ENCODE measurements around the gene PRAMEF9.
"Not testable (repeated sequence)": the region's sequence is repeated elsewhere in the genome, so short reads cannot be mapped to it uniquely, and the experiment has no call there.

PRAMEF9 gene

DNA sequence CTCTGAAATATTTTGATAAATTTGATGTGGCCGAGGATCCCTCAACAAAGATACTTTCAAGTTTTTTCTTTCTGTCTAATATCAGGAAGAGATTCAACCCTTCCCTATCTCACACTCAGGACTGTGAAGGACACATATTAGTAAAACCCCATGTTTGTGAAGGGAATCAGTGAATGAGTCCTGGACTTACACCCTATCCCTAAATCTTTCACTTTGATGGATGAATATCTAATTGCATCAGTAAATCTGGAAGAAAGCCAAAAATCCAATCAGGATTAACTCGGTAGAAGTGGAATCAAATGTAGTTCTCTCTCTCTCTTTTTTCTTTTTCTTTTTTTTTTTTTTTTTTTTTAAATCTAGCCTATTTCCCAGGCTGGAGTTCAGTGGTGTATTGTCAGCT, at the start of gene PRAMEF9:
Gene PRAMEF9 (plus strand): TSS at position 301 of the 400 bp plus-strand sequence. CDS start 3,433 bp downstream, outside the sequence.
- DNase-seq (ENCODE audit: low read depth): not testable (repeated sequence)

DNA sequence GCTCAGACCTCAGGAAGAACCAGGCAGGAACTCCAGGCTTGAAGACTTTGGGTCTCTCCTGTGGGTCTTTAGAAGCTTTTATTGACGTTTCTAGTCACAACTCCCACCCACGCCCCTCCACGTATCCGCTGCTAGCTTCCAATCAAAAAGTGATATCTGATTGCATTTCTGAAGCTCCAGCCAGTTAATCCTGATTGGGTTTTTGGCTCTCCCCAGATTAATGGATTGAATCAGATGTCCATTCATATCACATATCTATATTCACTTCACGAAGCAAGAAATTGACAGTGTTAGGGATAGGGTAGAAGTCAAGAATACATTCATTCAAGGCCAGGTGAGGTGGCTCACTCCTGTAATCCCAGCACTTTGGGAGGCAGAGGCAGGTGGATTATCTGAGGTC, 15.7 kb upstream of the PRAMEF9 start, which contains the start of gene PRAMEF26:
Gene PRAMEF26 (minus strand): TSS at position 101 of the 400 bp plus-strand sequence. CDS start 2,914 bp downstream, outside the sequence.
- DNase-seq (ENCODE audit: low read depth): not testable (repeated sequence)

DNA sequence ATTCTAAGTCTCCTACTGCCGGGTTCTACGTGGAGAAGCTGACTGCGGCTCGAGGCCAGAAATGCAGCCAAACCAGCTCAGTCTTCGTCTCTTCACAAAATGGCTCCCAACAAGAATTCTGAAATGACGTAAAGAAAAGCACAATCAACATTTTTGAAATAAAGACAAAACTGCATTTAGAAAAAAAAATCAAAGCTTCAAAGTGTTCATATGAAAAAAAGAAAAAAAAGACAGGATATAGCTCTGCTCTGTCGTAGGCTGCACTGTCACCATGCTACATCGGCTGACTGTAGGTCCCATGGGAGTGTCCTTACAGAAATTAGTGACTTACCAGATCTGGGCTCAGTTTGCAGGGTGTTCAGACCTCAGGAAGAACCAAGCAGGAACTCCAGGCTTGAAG, 6.1 kb upstream of the PRAMEF9 start, which contains the start of gene HNRNPCL4:
Gene HNRNPCL4 (minus strand): TSS at position 101 of the 400 bp plus-strand sequence. CDS start 164 bp downstream, outside the sequence.
- not testable (repeated sequence) for DNase-seq (ENCODE audit: low read depth)

DNA sequence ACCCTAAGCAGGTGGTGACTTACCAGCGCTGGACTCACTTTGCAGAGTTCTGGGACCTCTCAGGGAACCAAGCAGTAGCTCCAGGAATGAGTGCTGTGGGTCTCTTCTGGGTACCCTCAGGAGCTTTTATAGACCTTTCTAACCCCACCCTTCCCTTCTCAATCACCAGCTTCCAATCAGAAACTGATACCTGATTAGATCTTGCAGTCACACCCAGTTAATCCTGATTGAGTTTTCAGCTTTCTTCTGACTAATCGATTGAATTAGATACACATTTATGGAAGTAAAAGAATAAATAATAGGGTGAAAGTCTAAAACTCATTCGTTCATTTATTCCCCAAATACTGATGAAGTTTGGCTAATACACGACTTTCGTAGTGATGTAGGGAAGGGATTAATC, 29.7 kb downstream of the PRAMEF9 start, which contains the start of gene PRAMEF13:
Gene PRAMEF13 (minus strand): TSS at position 101 of the 400 bp plus-strand sequence. CDS start 1,820 bp downstream, outside the sequence.
- not testable (repeated sequence) for DNase-seq (ENCODE audit: low read depth)

DNA sequence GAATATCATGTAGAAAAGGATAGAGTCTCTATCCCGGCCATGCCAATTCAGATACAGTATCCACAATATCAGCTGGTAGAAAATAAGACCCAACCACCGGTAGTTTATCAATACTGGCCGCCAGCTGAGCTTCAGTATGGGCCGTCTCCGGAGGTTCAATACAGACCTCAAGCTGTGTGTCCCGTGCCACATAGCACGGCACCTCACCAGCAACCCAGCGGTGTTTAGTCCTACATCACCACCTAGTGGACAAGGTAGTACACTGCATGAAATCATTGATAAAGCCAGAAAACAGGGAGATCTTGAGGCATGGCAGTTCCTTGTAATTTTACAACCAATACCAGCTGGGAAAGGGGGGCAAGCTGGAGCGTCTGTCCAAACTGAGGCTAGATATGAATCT, 37.1 kb downstream of the PRAMEF9 start:
- DNase-seq (ENCODE audit: low read depth): not testable (repeated sequence)

DNA sequence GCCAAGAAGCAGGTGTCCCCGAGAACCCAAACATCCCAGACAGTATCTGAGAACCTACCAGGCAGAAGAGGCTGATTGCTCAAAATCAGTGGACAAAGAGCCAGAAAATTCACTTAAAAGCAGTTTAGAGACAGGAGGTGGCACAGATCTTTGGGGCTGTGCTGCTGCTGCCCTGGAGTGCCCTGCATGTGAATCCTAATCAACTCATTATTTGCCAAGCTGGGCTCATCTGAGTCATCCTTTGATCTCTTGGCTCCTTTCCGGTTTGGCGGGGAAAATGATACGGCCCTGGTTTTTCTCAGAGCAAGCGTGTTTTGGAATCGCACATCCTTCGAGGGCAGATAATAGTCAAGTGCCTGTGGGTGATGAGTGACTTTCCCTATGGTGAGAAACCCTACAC, 45.0 kb downstream of the PRAMEF9 start:
- not testable (repeated sequence) for DNase-seq (ENCODE audit: low read depth)

DNA sequence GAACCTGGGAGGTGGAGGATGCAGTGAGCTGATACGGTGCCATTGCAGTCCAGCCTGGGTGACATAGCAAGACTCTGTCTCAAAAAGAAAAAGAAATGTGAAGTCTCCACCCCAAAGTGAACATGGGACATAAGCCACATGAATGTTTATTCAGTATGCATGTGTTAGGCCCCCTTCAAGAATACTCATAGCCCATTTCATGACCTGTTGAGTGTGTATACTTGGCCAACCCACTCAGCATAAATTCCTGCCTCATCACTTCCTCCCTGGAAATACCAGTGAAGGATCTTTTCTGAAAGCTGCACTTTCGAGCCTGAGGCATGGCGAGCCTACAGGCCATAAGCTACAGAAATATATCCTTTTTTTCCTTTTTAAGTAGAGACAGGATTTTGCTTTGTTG, 47.6 kb downstream of the PRAMEF9 start:
- not testable (repeated sequence) for DNase-seq (ENCODE audit: low read depth)

DNA sequence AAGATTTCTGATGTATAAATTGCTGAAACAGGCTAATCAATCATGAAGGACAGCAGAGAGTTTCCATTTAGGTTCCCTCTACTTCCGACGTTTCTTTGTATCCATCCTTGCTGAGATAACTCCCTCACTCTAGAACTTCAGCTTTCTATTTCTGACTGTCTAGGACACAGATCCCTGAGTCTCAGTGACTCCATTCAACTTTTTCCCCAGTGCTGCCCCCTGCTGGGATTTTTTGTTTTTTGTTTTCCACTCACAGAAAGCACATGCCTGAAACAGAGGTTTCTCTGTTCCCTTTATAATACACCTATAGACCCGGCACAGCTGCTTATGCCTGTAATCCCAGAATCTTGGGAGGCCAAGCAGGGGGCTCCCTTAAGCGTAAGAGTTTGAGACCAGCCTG, 51.1 kb downstream of the PRAMEF9 start:
- not testable (repeated sequence) for DNase-seq (ENCODE audit: low read depth)

DNA sequence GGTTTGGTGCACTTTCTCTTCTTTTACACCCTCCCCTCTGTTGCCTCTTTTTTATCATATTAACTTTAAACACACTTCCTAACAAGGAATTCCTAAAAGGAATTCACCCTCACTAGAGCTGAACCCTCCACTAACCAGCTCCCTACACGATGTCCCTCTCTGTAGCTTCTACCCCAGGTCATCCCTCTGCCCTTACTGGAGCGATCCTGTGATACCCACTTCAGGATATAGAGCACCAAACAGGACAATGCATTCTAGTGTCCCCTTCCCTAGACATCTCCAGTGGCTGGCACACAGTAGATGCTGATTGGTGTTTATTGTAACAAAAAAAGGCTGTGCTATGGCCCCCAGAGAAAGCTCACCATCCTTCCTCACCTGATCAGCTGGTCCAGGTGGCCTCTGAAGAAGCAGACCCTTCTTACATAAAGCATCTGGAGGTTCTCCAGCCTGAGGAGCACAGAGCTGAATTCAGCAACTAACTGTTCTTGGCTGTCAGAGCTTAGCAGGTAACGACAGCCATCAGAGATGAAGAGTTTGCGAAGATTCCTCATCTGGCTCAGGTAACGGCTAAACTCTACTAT, 52.9 kb downstream of the PRAMEF9 start:
- DNase-seq (ENCODE audit: low read depth): no peak

DNA sequence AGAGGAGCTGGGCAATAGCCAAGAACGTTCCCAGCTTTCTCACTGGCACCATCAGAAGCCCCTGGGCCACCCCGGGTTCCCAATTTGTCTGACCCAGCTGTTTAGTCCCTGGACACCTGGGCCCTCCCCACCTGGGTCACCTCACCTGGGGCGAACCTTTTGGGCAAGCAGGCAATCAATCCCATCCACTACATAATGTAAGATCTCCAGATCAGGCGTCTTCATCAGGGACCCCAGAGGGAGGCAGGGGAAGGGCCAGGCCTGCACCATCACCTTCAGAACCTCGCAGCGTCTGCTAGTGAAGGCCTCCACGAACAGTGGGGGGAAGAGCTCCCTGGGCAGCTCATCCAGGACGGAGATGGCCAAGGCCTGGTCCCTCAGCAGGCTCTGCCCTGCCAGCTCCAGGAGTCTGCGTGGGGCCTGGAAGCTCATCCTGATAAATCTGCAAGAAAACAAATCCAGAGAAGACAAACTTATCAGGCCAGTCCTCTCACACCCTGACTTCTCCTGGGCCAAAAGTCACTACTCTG, 54.1 kb downstream of the PRAMEF9 start, which contains the start of gene PRAMEF18:
Gene PRAMEF18 (minus strand): TSS at position 480 of the 530 bp plus-strand sequence. CDS start 48 bp downstream, at position 432.
- not testable (repeated sequence) for DNase-seq (ENCODE audit: low read depth)

DNA sequence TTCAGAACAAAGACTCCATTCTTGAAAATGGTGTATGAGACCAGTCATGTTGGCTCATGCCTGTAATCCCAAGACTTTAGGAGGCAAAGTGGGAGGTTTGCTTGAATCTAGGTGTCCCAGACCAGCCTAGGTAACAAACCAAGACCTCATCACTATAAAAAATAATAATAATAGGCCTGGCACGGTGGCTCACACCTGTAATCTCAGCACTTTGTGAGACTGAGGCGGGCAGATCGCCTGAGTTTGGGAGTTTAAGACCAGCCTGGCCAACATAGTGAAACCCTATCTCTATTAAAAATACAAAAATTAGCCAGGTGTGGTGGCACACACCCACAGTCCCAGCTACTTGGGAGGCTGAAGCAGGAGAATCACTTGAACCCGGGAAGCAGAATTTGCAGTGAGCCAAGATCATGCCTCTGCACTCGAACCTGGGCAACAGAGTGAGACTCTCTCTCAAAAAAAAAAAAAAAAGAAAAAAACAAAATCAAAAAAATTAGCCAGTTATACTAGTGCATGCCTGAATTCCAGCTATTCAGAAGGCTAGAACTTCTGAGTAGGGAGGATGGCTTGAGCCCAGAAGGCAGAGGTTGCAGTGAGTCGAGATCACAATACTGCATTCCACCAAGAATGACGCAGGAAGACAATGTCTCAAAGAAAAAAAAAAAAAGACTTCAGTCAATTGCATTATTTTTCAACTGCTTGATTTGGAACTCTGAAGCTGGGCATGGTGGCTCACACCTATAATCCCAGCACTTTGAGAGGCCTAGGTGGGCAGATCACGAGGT, 55.8 kb downstream of the PRAMEF9 start:
- DNase-seq (ENCODE audit: low read depth): not testable (repeated sequence)

DNA sequence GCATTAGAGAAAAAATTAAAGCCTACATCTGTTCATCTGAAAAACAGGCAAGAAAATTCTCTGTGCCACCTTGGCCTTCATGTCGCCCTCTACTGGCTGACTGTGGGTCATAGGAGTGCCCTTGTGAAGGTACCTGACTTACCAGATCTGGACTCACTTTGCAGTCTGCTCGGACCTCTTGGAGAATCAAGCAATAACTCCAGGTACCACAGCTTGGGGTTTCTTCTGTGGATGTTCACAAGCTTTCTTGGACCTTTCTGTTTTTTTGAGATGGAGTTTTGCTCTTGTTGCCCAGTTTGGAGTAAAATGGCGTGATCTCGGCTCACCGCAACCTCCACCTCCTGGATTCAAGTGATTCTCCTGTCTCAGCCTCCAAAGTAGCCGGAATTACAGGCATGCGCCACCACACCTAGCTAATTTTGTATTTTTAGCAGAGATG, 56.7 kb downstream of the PRAMEF9 start:
- DNase-seq (ENCODE audit: low read depth): no peak
